ENCODE data around the gene GPC6. TPM values are rescaled to one million over a fixed set of nuclear protein-coding genes. Genes with fewer than 3 reads are reported as not detected.

The GPC6 gene
- total RNA-seq, 1 donor from 2014 or later: 63.0 TPM

DNA sequence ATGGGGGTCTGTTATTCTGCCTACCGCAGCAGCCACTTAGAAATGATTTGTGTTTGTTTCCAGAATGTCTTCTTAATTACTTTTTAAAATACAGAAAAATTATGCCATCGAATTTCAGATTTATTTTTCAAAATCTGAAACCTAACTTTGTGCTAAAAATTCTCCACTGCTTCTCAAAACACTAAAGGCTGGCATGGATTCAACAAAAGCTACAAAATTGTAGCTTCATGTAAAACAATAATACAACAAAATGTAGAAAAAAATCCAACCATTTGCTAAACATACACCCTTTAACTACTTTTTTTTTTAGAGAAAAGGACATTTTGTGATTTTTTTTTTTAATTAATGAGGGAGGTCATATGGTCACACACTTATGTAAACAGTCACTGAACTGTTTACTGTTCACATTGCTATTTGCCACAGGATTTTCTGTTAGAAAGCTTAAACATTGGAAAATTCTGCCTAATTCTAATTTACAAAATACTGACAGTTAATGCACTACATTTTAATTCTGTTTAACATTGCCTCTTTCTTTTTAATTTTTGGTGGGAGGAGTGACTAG is 646.3 kb downstream of the GPC6 start:
- H3K9me3 Mint-ChIP-seq (ENCODE audit: unreplicated experiment): no peaks in the 10 kb centered on the region

GRCh38 chr13:93875547-93875946 is 648.9 kb downstream of the GPC6 start:
- H3K4me1 Mint-ChIP-seq (ENCODE audit: low read depth, unreplicated experiment): no peaks in the 10 kb centered on the region
- Histone ChIP-seq H3K9me3 (ENCODE audit: insufficient read depth, low read depth, low read length) (no peaks in the 10 kb centered on the region), H3K9ac (ENCODE audit: low read length) (no peak overlapping the region), H3K36me3 (ENCODE audit: insufficient read depth, low read length) (no peaks in the 10 kb centered on the region), H2AFZ (ENCODE audit: low read depth, low read length) (no peak overlapping the region), H3K4me3 (ENCODE audit: insufficient read depth, low read depth, low read length) (no peak overlapping the region), H3K27me3 (ENCODE audit: insufficient read depth, low read length) (no peaks in the 10 kb centered on the region), H3K79me2 (ENCODE audit: insufficient read depth, low read length) (no peaks in the 10 kb centered on the region), H4K20me1 (ENCODE audit: insufficient read depth, low read length) (peaks cover 5% of the 10 kb centered on the region), H3K27ac (ENCODE audit: low read depth, low read length) (no peak overlapping the region), H3K4me2 (ENCODE audit: low read length) (peak overlapping the region; percentile 28), H3K4me1 (ENCODE audit: insufficient read depth, low read length) (no peaks in the 10 kb centered on the region)
- H3K4me3 Mint-ChIP-seq (ENCODE audit: unreplicated experiment): no peak overlapping the region
- TF ChIP-seq EZH2 (IDR thresholded peaks at IDR 0.05; ENCODE audit: insufficient read depth, low read length): no peak
- TF ChIP-seq, protein P1, sequence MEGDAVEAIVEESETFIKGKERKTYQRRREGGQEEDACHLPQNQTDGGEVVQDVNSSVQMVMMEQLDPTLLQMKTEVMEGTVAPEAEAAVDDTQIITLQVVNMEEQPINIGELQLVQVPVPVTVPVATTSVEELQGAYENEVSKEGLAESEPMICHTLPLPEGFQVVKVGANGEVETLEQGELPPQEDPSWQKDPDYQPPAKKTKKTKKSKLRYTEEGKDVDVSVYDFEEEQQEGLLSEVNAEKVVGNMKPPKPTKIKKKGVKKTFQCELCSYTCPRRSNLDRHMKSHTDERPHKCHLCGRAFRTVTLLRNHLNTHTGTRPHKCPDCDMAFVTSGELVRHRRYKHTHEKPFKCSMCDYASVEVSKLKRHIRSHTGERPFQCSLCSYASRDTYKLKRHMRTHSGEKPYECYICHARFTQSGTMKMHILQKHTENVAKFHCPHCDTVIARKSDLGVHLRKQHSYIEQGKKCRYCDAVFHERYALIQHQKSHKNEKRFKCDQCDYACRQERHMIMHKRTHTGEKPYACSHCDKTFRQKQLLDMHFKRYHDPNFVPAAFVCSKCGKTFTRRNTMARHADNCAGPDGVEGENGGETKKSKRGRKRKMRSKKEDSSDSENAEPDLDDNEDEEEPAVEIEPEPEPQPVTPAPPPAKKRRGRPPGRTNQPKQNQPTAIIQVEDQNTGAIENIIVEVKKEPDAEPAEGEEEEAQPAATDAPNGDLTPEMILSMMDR (IDR thresholded peaks at IDR 0.05; ENCODE audit: insufficient read depth, low read depth, low read length): no peak
- peaks cover 4% of the 10 kb centered on the region for H3K36me3 Mint-ChIP-seq (ENCODE audit: low read depth, unreplicated experiment)
- FAIRE-seq: no peak
- no peak overlapping the region for H3K27ac Mint-ChIP-seq (ENCODE audit: unreplicated experiment)
- H3K9me3 Mint-ChIP-seq (ENCODE audit: unreplicated experiment): peaks cover 3% of the 10 kb centered on the region
- DNase-seq (ENCODE audit: low read depth): peak; percentile 56
- H3K27me3 Mint-ChIP-seq (ENCODE audit: low read depth, unreplicated experiment): no peaks in the 10 kb centered on the region

More for the DNA sequence above, 646.3 kb downstream of the GPC6 start:
- no peaks in the 10 kb centered on the region for H3K79me2 ChIP-seq (ENCODE audit: insufficient read depth, low read length)
- no peaks in the 10 kb centered on the region for H3K4me1 ChIP-seq (ENCODE audit: insufficient read depth, low read length)
- H3K27me3 ChIP-seq (ENCODE audit: insufficient read depth, low read length): no peaks in the 10 kb centered on the region
- H3K27ac Mint-ChIP-seq (ENCODE audit: unreplicated experiment): no peak overlapping the region
- H3K4me2 ChIP-seq (ENCODE audit: low read length): no peak overlapping the region
- H3K36me3 ChIP-seq (ENCODE audit: insufficient read depth, low read length): no peaks in the 10 kb centered on the region
- no peak overlapping the region for H3K9ac ChIP-seq (ENCODE audit: low read length)
- H3K9me3 ChIP-seq (ENCODE audit: insufficient read depth, low read depth, low read length): no peaks in the 10 kb centered on the region
- no peak overlapping the region for H3K4me3 ChIP-seq (ENCODE audit: insufficient read depth, low read depth, low read length)
- TF ChIP-seq, protein P1 (IDR thresholded peaks at IDR 0.05; ENCODE audit: insufficient read depth, low read depth, low read length): no peak
- TF ChIP-seq EZH2 (IDR thresholded peaks at IDR 0.05; ENCODE audit: insufficient read depth, low read length): no peak
- H3K27ac ChIP-seq (ENCODE audit: low read depth, low read length): no peak overlapping the region
- H3K36me3 Mint-ChIP-seq (ENCODE audit: low read depth, unreplicated experiment): no peaks in the 10 kb centered on the region
- H2AFZ ChIP-seq (ENCODE audit: low read depth, low read length): no peak overlapping the region
- DNase-seq (ENCODE audit: low read depth) (no peak), FAIRE-seq (no peak)
- peaks cover 1% of the 10 kb centered on the region for H3K4me1 Mint-ChIP-seq (ENCODE audit: low read depth, unreplicated experiment)
- H3K27me3 Mint-ChIP-seq (ENCODE audit: low read depth, unreplicated experiment): no peaks in the 10 kb centered on the region
- H4K20me1 ChIP-seq (ENCODE audit: insufficient read depth, low read length): peaks cover 5% of the 10 kb centered on the region
- H3K4me3 Mint-ChIP-seq (ENCODE audit: unreplicated experiment): no peak overlapping the region

GRCh38 chr13:93876236-93876635 is 649.6 kb downstream of the GPC6 start:
- peaks cover 5% of the 10 kb centered on the region for H4K20me1 ChIP-seq (ENCODE audit: insufficient read depth, low read length)
- no peak for DNase-seq (ENCODE audit: low read depth)
- no peak overlapping the region for H3K4me2 ChIP-seq (ENCODE audit: low read length)
- H3K4me3 ChIP-seq (ENCODE audit: insufficient read depth, low read depth, low read length): no peak overlapping the region
- H3K79me2 ChIP-seq (ENCODE audit: insufficient read depth, low read length): no peaks in the 10 kb centered on the region
- Mint-ChIP-seq H3K36me3 (ENCODE audit: low read depth, unreplicated experiment) (peaks cover 4% of the 10 kb centered on the region), H3K9me3 (ENCODE audit: unreplicated experiment) (peaks cover 3% of the 10 kb centered on the region), H3K27me3 (ENCODE audit: low read depth, unreplicated experiment) (no peaks in the 10 kb centered on the region), H3K27ac (ENCODE audit: unreplicated experiment) (no peak overlapping the region), H3K4me3 (ENCODE audit: unreplicated experiment) (no peak overlapping the region), H3K4me1 (ENCODE audit: low read depth, unreplicated experiment) (no peaks in the 10 kb centered on the region)
- no peaks in the 10 kb centered on the region for H3K27me3 ChIP-seq (ENCODE audit: insufficient read depth, low read length)
- H3K9ac ChIP-seq (ENCODE audit: low read length): no peak overlapping the region
- no peak overlapping the region for H3K27ac ChIP-seq (ENCODE audit: low read depth, low read length)
- no peak for FAIRE-seq
- H3K4me1 ChIP-seq (ENCODE audit: insufficient read depth, low read length): no peaks in the 10 kb centered on the region
- no peaks in the 10 kb centered on the region for H3K9me3 ChIP-seq (ENCODE audit: insufficient read depth, low read depth, low read length)
- no peak overlapping the region for H2AFZ ChIP-seq (ENCODE audit: low read depth, low read length)
- TF ChIP-seq, protein P1 (IDR thresholded peaks at IDR 0.05; ENCODE audit: insufficient read depth, low read depth, low read length): no peak
- no peak for TF ChIP-seq EZH2 (IDR thresholded peaks at IDR 0.05; ENCODE audit: insufficient read depth, low read length)
- no peaks in the 10 kb centered on the region for H3K36me3 ChIP-seq (ENCODE audit: insufficient read depth, low read length)

Measured in astrocyte (in vitro differentiated cells and primary cell).